H1 (cell line): ENCODE data around the gene NOXRED1. TPM values are rescaled to one million over a fixed set of nuclear protein-coding genes. Genes with fewer than 3 reads are reported as not detected.

Experiments used
- CHD7 ChIP-seq: fragments of 300-600 bp; sonication (generic); IDR thresholded peaks from 2 replicates; pipeline ENCODE4 v1.7.1; 2012; ENCODE audit warnings: low read length, moderate library complexity, mild to moderate bottlenecking, inconsistent platforms; ENCODE audit not compliant: insufficient replicate concordance
- SP4 ChIP-seq: IDR thresholded peaks from 2 replicates; pipeline ENCODE4 v1.6.1; 2012; ENCODE audit warnings: low read length, inconsistent platforms
- TAF7 ChIP-seq: optimal IDR thresholded peaks from 2 replicates; pipeline ENCODE3; 2011; ENCODE audit warnings: low read depth, mild to moderate bottlenecking, inconsistent platforms, low read length, moderate library complexity, borderline replicate concordance
- polyA plus RNA-seq, 7 experiments: library from polyadenylated mRNA; depleted of rRNA in 3 of 7; stranded (reverse) in 5 of 7; unstranded in 2 of 7; fragments of >200 nt in 5 of 7; fragments of 200-250 nt in 2 of 7; gene quantifications; 1 replicate in 5 of 7; 2 replicates in 1 of 7; 4 replicates in 1 of 7; pipeline versions ENCODE4 v1.2.1 to v1.2.3, GENCODE V29; 2011 to 2013; ENCODE audit warnings: missing spikeins in 2 of 7, mixed read lengths in 2 of 7
- total RNA-seq: library from RNA; stranded (reverse); fragmentation: NEBNext Ultra II Directional; extraction: Animal tissue kit (Norgen Biotek cat#: 25700); gene quantifications from 2 replicates; pipeline ENCODE4 v1.2.1, GENCODE V29; 2021

Gene NOXRED1
- total and polyA plus RNA-seq, 2 of the 8 experiments (the other 6 are each of a cell fraction or from before 2014, with no cell fraction given) = 0.23 to 0.48 TPM

- TF ChIP-seq CHD7 = no peak
- no peak for TF ChIP-seq TAF7
- no peak for TF ChIP-seq SP4
Measured at GRCh38 chr14:77356899-77357298, 66.4 kb downstream of the NOXRED1 start (continued).
